Dermis blood vessel endothelial cell (primary cell): ENCODE data around the gene IFNA8. TPM values are rescaled to one million over a fixed set of nuclear protein-coding genes. Genes with fewer than 3 reads are reported as not detected.
"Not testable (repeated sequence)": the region's sequence is repeated elsewhere in the genome, so short reads cannot be mapped to it uniquely, and the experiment has no call there.

Experiments
- DNase-seq: peaks from one replicate; pipeline ENCODE4 v3.0.0; 2010
- total RNA-seq: library from RNA; depleted of rRNA; stranded (reverse); fragments of >200 nt; gene quantifications from 2 replicates; pipeline ENCODE4 v1.2.3, GENCODE V29; 2014

Gene IFNA8
- total RNA-seq, 1 donor from 2014 or later = not detected

DNA sequence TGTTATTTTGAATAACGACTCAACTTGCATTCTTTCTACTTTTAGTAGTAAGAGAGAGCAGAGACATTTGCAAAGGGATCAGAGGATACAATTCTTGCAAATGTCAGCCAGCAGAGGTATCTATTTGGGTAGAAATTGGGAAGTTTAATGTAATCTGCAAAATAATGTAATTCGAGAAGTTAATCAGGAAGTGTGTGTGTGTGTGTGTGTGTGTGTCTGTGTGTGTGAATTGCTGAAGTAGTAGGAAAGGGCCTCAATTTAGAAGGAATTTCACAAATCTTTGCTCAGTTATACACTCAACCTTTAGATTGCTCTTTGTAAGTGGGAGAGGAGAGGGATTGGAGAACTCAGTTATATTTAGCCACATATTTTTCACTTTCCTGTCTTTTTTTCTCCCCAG is 20.3 kb downstream of the IFNA8 start:
- DNase-seq = no peak

GRCh38 chr9:21432672-21433425 is 23.9 kb downstream of the IFNA8 start:
- DNase-seq = no peak

DNA sequence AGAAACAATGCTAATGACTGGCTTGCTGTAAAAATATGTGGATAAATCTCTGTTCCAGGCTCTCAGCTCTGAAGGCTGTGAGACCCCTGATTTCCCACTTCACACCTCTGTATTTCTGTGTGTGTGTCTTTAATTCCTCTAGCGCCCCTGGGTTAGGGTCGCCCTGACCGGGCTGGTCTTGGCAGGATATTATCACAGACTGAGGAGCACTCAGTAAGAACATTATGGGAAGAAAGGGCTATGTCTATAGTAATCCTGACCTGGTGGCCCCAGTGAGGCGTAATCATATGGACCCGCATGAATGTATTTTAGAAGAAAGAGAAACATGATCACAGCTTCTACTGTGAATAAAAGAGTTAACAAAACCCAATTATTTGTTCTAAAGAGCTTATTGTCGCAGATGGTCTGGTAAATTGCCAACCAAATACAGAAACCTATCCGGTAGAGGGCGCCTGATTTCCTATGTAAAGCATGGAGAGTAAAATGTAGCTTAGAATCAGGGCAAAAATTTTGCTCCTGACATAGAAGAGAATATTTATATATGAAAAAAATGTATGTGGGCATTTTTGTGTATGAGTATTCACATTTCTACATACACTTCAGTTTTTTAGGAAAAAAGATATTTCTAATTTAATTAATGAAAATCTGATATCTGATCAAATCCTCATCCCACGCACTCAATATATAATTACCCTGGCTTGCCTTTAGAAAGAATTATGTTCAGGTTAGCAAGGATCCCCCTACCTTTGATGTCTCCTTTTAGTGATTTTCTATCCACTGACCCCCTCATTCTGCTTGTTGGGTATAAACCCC is 25.5 kb downstream of the IFNA8 start:
- DNase-seq = peak; percentile 85

DNA sequence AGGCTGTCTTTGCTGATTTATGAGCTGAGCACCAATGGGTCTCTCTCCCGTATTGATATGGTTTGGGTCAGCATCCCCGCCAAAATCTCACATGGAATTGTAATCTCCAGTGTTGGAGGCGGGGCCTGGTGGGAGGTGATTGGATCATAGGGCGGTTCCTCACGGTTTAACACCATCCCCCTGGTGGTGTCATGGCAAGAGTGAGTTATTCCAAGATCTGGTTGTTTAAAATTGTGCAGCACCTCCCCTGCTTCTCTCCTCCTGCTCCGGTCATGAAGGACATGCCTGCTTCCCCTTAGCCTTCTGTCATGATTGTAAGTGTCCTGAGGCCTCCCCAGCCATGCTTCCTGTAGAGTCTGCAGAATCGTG is 26.1 kb downstream of the IFNA8 start:
- DNase-seq = not testable (repeated sequence)

DNA sequence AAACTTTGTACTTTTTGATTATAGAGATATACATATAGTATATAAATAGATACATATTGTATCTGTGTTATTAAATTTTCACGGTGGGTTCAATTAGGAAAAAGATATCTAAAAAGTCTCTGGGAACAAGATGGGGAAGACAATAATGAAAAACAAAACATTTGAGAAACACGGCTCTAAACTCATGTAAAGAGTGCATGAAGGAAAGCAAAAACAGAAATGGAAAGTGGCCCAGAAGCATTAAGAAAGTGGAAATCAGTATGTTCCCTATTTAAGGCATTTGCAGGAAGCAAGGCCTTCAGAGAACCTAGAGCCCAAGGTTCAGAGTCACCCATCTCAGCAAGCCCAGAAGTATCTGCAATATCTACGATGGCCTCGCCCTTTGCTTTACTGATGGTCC is 31.2 kb downstream of the IFNA8 start, which contains the start of gene IFNA1:
IFNA1 (plus strand) TSS at position 301 of the 400 bp plus-strand sequence; CDS start at position 370, 69 bp downstream.
- DNase-seq = no peak

- no peak for DNase-seq
These were observed 35.1 kb downstream of the IFNA8 start for GRCh38 chr9:21443849-21444625.

GRCh38 chr9:21449312-21449711 is 40.4 kb downstream of the IFNA8 start:
- DNase-seq = not testable (repeated sequence)

GRCh38 chr9:21450733-21451394 is 41.9 kb downstream of the IFNA8 start:
- DNase-seq = no peak

- DNase-seq = no peak
These were observed 43.8 kb downstream of the IFNA8 start for GRCh38 chr9:21452681-21453080.

DNA sequence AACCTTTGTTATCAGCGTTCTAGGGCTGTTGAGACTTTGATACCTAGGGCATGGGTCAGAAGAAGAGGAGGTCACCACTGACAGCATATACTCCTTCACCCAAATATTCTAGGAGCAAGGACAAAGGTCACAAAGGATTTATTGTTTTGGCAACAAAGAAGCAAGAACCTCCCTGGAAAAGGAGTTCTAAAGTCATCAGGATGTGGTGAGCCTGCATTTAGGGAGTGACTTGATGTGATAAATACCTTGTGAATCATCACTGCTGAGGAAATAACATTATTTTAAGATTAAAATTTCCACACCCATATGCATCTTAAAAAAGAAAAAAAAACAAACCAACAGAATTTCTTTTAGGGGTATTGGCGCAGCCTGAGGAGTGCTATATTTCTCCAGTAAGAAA is 45.2 kb downstream of the IFNA8 start:
- no peak for DNase-seq

- DNase-seq = peak; percentile 57
These were observed 46.4 kb downstream of the IFNA8 start for GRCh38 chr9:21455320-21455719.

Other genes with a start within 250 kb of the IFNA8 start
- gene IFNA21, start 242.5 kb upstream of the IFNA8 start, total RNA-seq = not detected in 2 replicates
- not detected in 2 replicates for gene IFNA4, start 221.5 kb upstream of the IFNA8 start, total RNA-seq
- gene IFNA7, start 206.9 kb upstream of the IFNA8 start, total RNA-seq = not detected in 2 replicates
- not detected in 2 replicates for gene IFNA10, start 202.0 kb upstream of the IFNA8 start, total RNA-seq
- gene IFNA16, start 191.8 kb upstream of the IFNA8 start, total RNA-seq = not detected in 2 replicates
- not detected in 2 replicates for gene IFNA17, start 180.9 kb upstream of the IFNA8 start, total RNA-seq
- gene IFNA14, start 169.1 kb upstream of the IFNA8 start, total RNA-seq = not detected in 2 replicates
- 0.09 TPM in 1 of 2 replicates, not detected in the other for gene IFNA5, start 103.8 kb upstream of the IFNA8 start, total RNA-seq
- gene KLHL9, start 73.7 kb upstream of the IFNA8 start, total RNA-seq = 44.2 and 45.3 TPM in 2 replicates
- not detected in 2 replicates for gene IFNA6, start 58.2 kb upstream of the IFNA8 start, total RNA-seq
- not detected in 2 replicates for gene IFNA13, start 41.1 kb upstream of the IFNA8 start, total RNA-seq
- not detected in 2 replicates for gene IFNA2, start 23.7 kb upstream of the IFNA8 start, total RNA-seq
- not detected in 2 replicates for gene IFNA1, start 31.3 kb downstream of the IFNA8 start, total RNA-seq
- gene IFNE, start 73.2 kb downstream of the IFNA8 start, total RNA-seq = 0.05 and 0.17 TPM in 2 replicates